ENCODE measurements around the gene UNC13A. TPM values are rescaled to one million over a fixed set of nuclear protein-coding genes. Genes with fewer than 3 reads are reported as not detected.

The UNC13A gene
- total RNA-seq, 1 experiment from 2014 or later: 41.1 TPM

GRCh38 chr19:17659996-17660395 lies 28.2 kb downstream of the UNC13A start:
- no peak for TF ChIP-seq ZNF317 (CRISPR knock-in tag; IDR thresholded peaks at IDR 0.05; ENCODE audit: borderline replicate concordance, low read depth)
- TF ChIP-seq GRHL2 (CRISPR knock-in tag; IDR thresholded peaks at IDR 0.05; ENCODE audit: insufficient replicate concordance, severe bottlenecking): no peak
- no peak for TF ChIP-seq FOXK1 (CRISPR knock-in tag; IDR thresholded peaks at IDR 0.05)
- no peak for TF ChIP-seq NFYB (CRISPR knock-in tag; conservative IDR thresholded peaks at IDR 0.05; ENCODE audit: low read depth)
- TF ChIP-seq PRRX2 (CRISPR knock-in tag; IDR thresholded peaks at IDR 0.05): no peak
- TF ChIP-seq NFE2L1 (CRISPR knock-in tag; IDR thresholded peaks at IDR 0.05): no peak
- TF ChIP-seq KAT7 (CRISPR knock-in tag; IDR thresholded peaks at IDR 0.05; ENCODE audit: borderline replicate concordance): no peak
- TF ChIP-seq AR (CRISPR knock-in tag; IDR thresholded peaks at IDR 0.05): no peak
- TF ChIP-seq TEAD4 (CRISPR knock-in tag; IDR thresholded peaks at IDR 0.05): no peak
- TF ChIP-seq GTF2I (CRISPR knock-in tag; conservative IDR thresholded peaks at IDR 0.05): no peak
- no peak for TF ChIP-seq TEAD1 (CRISPR knock-in tag; IDR thresholded peaks at IDR 0.05)
- no peak for ATAC-seq
- Mint-ChIP-seq H3K9me3 (no peaks in the 10 kb centered on the region; the same call in 1 of the 2 replicates), H3K4me3 (no peak overlapping the region), H3K27ac (no peak overlapping the region), H3K4me1 (peaks cover 6% of the 10 kb centered on the region), H3K36me3 (peaks cover 61% of the 10 kb centered on the region), H3K27me3 (ENCODE audit: low read depth) (no peaks in the 10 kb centered on the region)
- DNase-seq (ENCODE audit: low spot score): no peak
- ChIA-PET CTCF (interaction anchor here (0.5 to 0.6 kb wide), 2 partner anchors 210 to 399 kb away, joined by 3 read pairs; no protein-coding TSS in a partner anchor), POLR2A (interaction anchor here (0.7 kb wide), 1 partner anchor 184 kb away, joined by 3 read pairs; no protein-coding TSS in a partner anchor)

GRCh38 chr19:17658666-17659065 lies 29.5 kb downstream of the UNC13A start:
- Mint-ChIP-seq H3K9me3 (peaks cover 9% of the 10 kb centered on the region), H3K4me3 (no peak overlapping the region), H3K27me3 (ENCODE audit: low read depth) (no peaks in the 10 kb centered on the region; the same call in 1 of the 2 replicates), H3K36me3 (peaks cover 60% of the 10 kb centered on the region), H3K27ac (no peak overlapping the region), H3K4me1 (peaks cover 8% of the 10 kb centered on the region)
- TF ChIP-seq SOX15 (CRISPR knock-in tag; IDR thresholded peaks at IDR 0.05) (no peak), NFE2L1 (CRISPR knock-in tag; IDR thresholded peaks at IDR 0.05) (no peak), ELF4 (CRISPR knock-in tag; IDR thresholded peaks at IDR 0.05; ENCODE audit: low read depth) (no peak), JUN (CRISPR knock-in tag; IDR thresholded peaks at IDR 0.05) (no peak), SP1 (CRISPR knock-in tag; conservative IDR thresholded peaks at IDR 0.05) (no peak), MXD4 (CRISPR knock-in tag; IDR thresholded peaks at IDR 0.05; ENCODE audit: borderline replicate concordance) (no peak), NFATC4 (CRISPR knock-in tag; IDR thresholded peaks at IDR 0.05) (no peak), AFF4 (CRISPR knock-in tag; IDR thresholded peaks at IDR 0.05; ENCODE audit: borderline replicate concordance) (no peak), ZNF671 (CRISPR knock-in tag; IDR thresholded peaks at IDR 0.05) (no peak), PRDM15 (CRISPR knock-in tag; IDR thresholded peaks at IDR 0.05) (no peak), ZNF396 (CRISPR knock-in tag; IDR thresholded peaks at IDR 0.05; ENCODE audit: borderline replicate concordance) (no peak), PREB (CRISPR knock-in tag; IDR thresholded peaks at IDR 0.05; ENCODE audit: borderline replicate concordance) (no peak)
- DNase-seq (ENCODE audit: low spot score) (no peak), ATAC-seq (no peak)
- ChIA-PET POLR2A (no interaction called here), CTCF (no interaction called here)

Measured in WTC11 (cell line).